NCI-H1930 (cell line): ENCODE data around the gene CLDND1.

Experiments
- DNase-seq, 2 experiments: peaks; one replicate each; lab custom pipeline; 2025; lab: John Stamatoyannopoulos, UW

The CLDND1 gene

GRCh38 chr3:98551754-98552153 lies 29.1 kb upstream of the CLDND1 start:
- no peak for DNase-seq

- no peak for DNase-seq
Measured at GRCh38 chr3:98551236-98551635, 28.5 kb upstream of the CLDND1 start.

GRCh38 chr3:98550833-98551232 lies 28.1 kb upstream of the CLDND1 start:
- DNase-seq = no peak

GRCh38 chr3:98548544-98548943 lies 25.8 kb upstream of the CLDND1 start:
- no peak for DNase-seq

GRCh38 chr3:98545940-98546339 lies 23.2 kb upstream of the CLDND1 start:
- no peak for DNase-seq

GRCh38 chr3:98542623-98543022 lies 19.9 kb upstream of the CLDND1 start:
- no peak for DNase-seq

GRCh38 chr3:98541695-98542094 lies 19.0 kb upstream of the CLDND1 start:
- DNase-seq = no peak

GRCh38 chr3:98540346-98540745 lies 17.6 kb upstream of the CLDND1 start:
- no peak for DNase-seq

- DNase-seq = no peak
Measured at GRCh38 chr3:98536456-98537017, 13.8 kb upstream of the CLDND1 start.

- no peak for DNase-seq
Measured at GRCh38 chr3:98534734-98535133, 12.0 kb upstream of the CLDND1 start.

GRCh38 chr3:98534168-98534567 lies 11.5 kb upstream of the CLDND1 start:
- DNase-seq = no peak

GRCh38 chr3:98532709-98533571 lies 10.2 kb upstream of the CLDND1 start:
- no peak for DNase-seq

- DNase-seq = no peak
Measured at GRCh38 chr3:98532275-98532637, 9.6 kb upstream of the CLDND1 start.

GRCh38 chr3:98531622-98532274 lies 9.0 kb upstream of the CLDND1 start, which contains the start of gene GPR15:
Gene GPR15, plus strand, starts transcription at chr3:98531978. Its CDS starts 56 bp downstream, at chr3:98532034.
- DNase-seq = no peak

GRCh38 chr3:98530676-98531075 lies 8.0 kb upstream of the CLDND1 start:
- DNase-seq = no peak

GRCh38 chr3:98529856-98530459 lies 7.3 kb upstream of the CLDND1 start:
- DNase-seq = no peak

- DNase-seq = no peak
Measured at GRCh38 chr3:98528474-98529346, 6.0 kb upstream of the CLDND1 start.

- no peak for DNase-seq
Measured at GRCh38 chr3:98525494-98525893, 2.8 kb upstream of the CLDND1 start.

GRCh38 chr3:98521897-98522543 lies 682 bp downstream of the CLDND1 start:
- no peak for DNase-seq

GRCh38 chr3:98519351-98519750 lies 3.4 kb downstream of the CLDND1 start:
- no peak for DNase-seq

GRCh38 chr3:98518816-98519215 lies 3.9 kb downstream of the CLDND1 start:
- no peak for DNase-seq
